Naive thymus-derived CD8-positive, alpha-beta T cell (primary cell): Measurements from ENCODE around the gene PKNOX2. TPM values are rescaled to one million over a fixed set of nuclear protein-coding genes. Genes with fewer than 3 reads are reported as not detected.

Experiments used
- ATAC-seq, 2 donors: fragments of 150-1000 bp; cut with Tn5 transposase in 1 of 2; sonication (Bioruptor Pico), chemical (Tn5 transposase) in 1 of 2; 1 replicate in 1 of 2; 2 replicates in 1 of 2; pipeline ENCODE4 v1.10.0; 2021; ENCODE audit warnings: mild to moderate bottlenecking in 2 of 2, moderate library complexity in 2 of 2
- POLR2A ChIA-PET: fragments of 350-600 bp; sonication (Branson Sonifier 250); formaldehyde crosslinking; loops from one replicate; lab custom pipeline; 2021; ENCODE audit warnings: antibody characterized with exemption; lab: Charles Lee
- DNase-seq, 10 donors: peaks; one replicate each; pipeline versions ENCODE4 v3.0.0 to v3.0.0-alpha.2; 2020 to 2022
- H3K27ac Mint-ChIP-seq, 10 donors: one replicate each; pipeline ENCODE4 v1.8.0; 2020 to 2022; ENCODE audit warnings: mild to moderate bottlenecking in 10 of 10, mixed read lengths in 10 of 10, moderate library complexity in 4 of 10, inconsistent platforms in 1 of 10
- H3K27me3 Mint-ChIP-seq, 5 donors: one replicate each; pipeline ENCODE4 v1.8.0; 2021 to 2022; ENCODE audit warnings: mixed read lengths in 5 of 5
- H3K36me3 Mint-ChIP-seq, 3 donors: one replicate each; pipeline ENCODE4 v1.8.0; 2020 to 2022; ENCODE audit warnings: mixed read lengths in 3 of 3, mild to moderate bottlenecking in 2 of 3, inconsistent platforms in 1 of 3
- H3K4me1 Mint-ChIP-seq, 4 donors: one replicate each; pipeline ENCODE4 v1.8.0; 2021 to 2022; ENCODE audit warnings: mixed read lengths in 4 of 4
- H3K4me3 Mint-ChIP-seq, 10 donors: one replicate each; pipeline ENCODE4 v1.8.0; 2020 to 2022; ENCODE audit warnings: mild to moderate bottlenecking in 10 of 10, mixed read lengths in 10 of 10, moderate library complexity in 6 of 10, inconsistent platforms in 1 of 10
- H3K9me3 Mint-ChIP-seq, 9 donors: one replicate each; pipeline ENCODE4 v1.8.0; 2020 to 2022; ENCODE audit warnings: mixed read lengths in 9 of 9, mild to moderate bottlenecking in 3 of 9, inconsistent platforms in 1 of 9, moderate library complexity in 1 of 9
- polyA plus RNA-seq, 3 donors: library from polyadenylated mRNA; unstranded; fragments of 300-500 nt; fragmentation: Illumina TruSeq; gene quantifications; one replicate each; pipeline ENCODE4 v1.2.3, GENCODE V29; 2021
- total RNA-seq, 8 experiments: library from RNA in 2 of 8; stranded (reverse) in 2 of 8; gene quantifications; one replicate each; pipeline ENCODE4 v1.2.3 and lab custom pipeline; 2021 to 2026

Gene PKNOX2
- total and polyA plus RNA-seq, 5 experiments from 2014 or later: not detected

GRCh38 chr11:125343086-125343717 is 178.7 kb downstream of the PKNOX2 start:
- Mint-ChIP-seq H3K9me3 (peaks cover 0 to 2% (median 0%) of the 10 kb centered on the region in 9 donors), H3K27me3 (peaks cover 10 to 48% (median 20%) of the 10 kb centered on the region in 5 donors), H3K4me1 (peaks cover 0 to 3% (median 2%) of the 10 kb centered on the region in 4 donors), H3K27ac (no peak overlapping the region), H3K36me3 (no peaks in the 10 kb centered on the region), H3K4me3 (no peak overlapping the region)
- POLR2A ChIA-PET: no interaction called here
- no peak for ATAC-seq
- DNase-seq: no peak

DNA sequence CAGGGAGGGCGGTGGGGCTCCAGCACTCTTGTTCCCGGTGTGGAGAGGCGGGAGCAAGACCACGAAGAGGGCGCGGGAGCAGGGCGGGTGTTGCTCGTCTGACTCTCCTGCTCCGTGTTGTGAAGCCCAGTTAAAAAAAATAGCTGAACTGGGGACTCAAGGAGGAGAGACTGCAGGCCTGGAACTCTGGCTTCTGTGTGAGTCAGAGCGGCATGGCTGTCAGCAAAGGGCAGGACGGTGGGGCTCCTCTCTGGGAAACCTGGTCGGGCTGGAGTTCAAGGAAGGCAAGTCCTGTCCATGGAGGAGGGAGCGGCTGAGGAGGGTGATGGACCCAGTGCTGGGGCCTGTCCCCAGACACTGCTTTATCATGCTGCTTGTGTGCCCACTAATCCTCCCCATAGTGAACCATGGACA is 179.2 kb downstream of the PKNOX2 start:
- Mint-ChIP-seq H3K9me3 (peaks cover 0 to 2% (median 0%) of the 10 kb centered on the region in 9 donors), H3K4me3 (no peak overlapping the region), H3K27me3 (peaks cover 10 to 45% (median 17%) of the 10 kb centered on the region in 5 donors), H3K27ac (no peak overlapping the region), H3K4me1 (peaks cover 0 to 4% (median 2%) of the 10 kb centered on the region in 4 donors), H3K36me3 (no peaks in the 10 kb centered on the region)
- no peak for DNase-seq
- no peak for ATAC-seq
- POLR2A ChIA-PET: no interaction called here

DNA sequence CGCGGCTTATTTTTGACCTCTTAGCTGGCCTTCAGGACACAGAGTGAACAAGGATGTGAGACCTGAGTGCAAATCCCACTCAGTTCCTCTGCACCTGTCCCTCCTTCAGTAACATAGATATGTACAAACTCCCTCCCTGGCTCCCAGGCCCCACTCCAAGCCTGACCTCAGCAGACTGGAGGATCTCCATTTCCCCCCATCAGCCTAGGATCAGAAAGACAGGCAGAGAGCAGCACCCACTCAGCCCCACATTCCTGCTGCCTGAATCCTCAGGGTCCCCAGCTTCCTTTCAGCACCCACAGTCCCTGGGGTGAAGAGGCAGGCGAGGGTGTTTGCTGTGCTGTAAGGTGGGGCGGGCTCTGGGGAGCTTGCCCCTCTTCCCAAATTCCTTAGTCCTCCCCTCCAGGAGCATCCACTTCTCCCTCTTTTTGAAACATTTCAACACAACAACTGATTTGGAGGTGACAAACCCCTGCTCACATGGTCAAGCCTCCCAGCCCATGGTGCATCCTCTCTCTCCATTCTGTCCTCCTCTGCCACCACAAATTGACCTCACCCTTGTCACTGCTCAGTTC is 180.4 kb downstream of the PKNOX2 start:
- Mint-ChIP-seq H3K27ac (peak overlapping the region in 1 of 10 donors; percentile 7), H3K9me3 (peaks cover 0 to 2% (median 0%) of the 10 kb centered on the region in 9 donors), H3K36me3 (no peaks in the 10 kb centered on the region), H3K4me3 (no peak overlapping the region), H3K4me1 (peaks cover 0 to 6% (median 2%) of the 10 kb centered on the region in 4 donors), H3K27me3 (peaks cover 10 to 43% (median 13%) of the 10 kb centered on the region in 5 donors)
- no peak for DNase-seq
- no peak for ATAC-seq
- POLR2A ChIA-PET: no interaction called here

DNA sequence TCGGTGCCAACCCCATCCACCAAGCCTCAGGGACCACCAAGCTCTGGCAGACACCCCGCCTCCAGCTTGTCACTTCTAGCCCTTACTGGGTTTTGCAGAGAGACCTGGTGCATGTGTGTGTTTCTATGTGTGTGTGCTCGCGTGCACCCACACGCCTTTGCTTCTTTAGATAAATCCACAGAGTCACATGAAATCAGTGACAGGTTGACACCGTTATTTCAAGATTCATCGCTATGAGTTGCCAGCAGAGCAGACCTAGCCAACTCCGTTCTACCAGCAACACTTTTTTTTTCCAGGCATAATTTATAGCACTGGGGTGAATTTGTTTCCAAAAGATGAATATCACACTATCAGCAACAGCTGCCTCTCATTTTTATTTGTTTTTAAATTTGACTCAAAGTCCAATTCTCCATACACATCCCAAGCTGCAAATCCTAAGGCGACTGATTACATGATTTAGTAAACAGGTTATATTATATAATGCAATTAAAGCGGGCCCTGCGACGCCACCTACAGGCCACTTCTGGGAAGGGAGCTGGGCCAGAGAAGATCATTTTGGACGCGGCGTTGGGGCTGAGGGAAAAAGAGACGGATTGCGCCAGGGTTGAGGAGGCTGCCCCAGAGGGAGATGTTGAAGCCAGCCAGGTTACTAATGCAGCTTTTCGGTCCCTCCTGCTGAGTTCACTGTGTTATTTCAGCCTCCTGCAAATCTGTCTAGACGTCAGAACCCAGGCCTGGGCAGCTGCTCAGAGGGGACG is 181.0 kb downstream of the PKNOX2 start:
- peaks cover 0 to 6% (median 2%) of the 10 kb centered on the region in 4 donors for H3K4me1 Mint-ChIP-seq
- H3K27me3 Mint-ChIP-seq: peaks cover 10 to 39% (median 13%) of the 10 kb centered on the region in 5 donors
- H3K4me3 Mint-ChIP-seq: no peak overlapping the region
- peak overlapping the region in 2 of 10 donors; percentile 43 to 48 for H3K27ac Mint-ChIP-seq
- H3K9me3 Mint-ChIP-seq: peaks cover 0 to 2% (median 0%) of the 10 kb centered on the region in 9 donors
- peak in 1 of 2 donors; percentile 39 for ATAC-seq
- POLR2A ChIA-PET: no interaction called here
- H3K36me3 Mint-ChIP-seq: no peaks in the 10 kb centered on the region
- peak in 6 of 10 donors; percentile 4 to 35 (median 23) for DNase-seq

DNA sequence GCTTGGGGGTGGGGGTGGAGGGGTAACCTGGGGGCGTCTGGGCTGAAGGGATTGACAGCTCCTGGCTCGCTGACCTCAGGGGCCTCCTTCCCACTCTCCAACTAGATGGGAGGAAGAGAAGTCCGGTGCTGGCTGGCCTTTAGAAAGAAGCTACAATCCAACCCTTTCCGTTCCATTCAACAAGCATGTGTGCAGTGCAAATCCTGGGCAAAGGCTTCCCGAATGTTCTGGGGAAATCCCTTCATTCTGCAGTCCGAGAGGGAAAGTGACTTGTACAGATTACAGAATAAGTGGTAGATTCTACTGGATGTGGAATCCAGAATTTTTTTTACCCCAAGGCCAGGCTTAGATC is 181.6 kb downstream of the PKNOX2 start:
- Mint-ChIP-seq H3K27ac (peak overlapping the region in 1 of 10 donors; percentile 43), H3K36me3 (no peaks in the 10 kb centered on the region), H3K4me1 (peaks cover 0 to 6% (median 2%) of the 10 kb centered on the region in 4 donors), H3K9me3 (peaks cover 0 to 2% (median 0%) of the 10 kb centered on the region in 9 donors), H3K27me3 (peaks cover 10 to 39% (median 13%) of the 10 kb centered on the region in 5 donors), H3K4me3 (no peak overlapping the region)
- ATAC-seq (no peak), DNase-seq (no peak)
- POLR2A ChIA-PET: no interaction called here

DNA sequence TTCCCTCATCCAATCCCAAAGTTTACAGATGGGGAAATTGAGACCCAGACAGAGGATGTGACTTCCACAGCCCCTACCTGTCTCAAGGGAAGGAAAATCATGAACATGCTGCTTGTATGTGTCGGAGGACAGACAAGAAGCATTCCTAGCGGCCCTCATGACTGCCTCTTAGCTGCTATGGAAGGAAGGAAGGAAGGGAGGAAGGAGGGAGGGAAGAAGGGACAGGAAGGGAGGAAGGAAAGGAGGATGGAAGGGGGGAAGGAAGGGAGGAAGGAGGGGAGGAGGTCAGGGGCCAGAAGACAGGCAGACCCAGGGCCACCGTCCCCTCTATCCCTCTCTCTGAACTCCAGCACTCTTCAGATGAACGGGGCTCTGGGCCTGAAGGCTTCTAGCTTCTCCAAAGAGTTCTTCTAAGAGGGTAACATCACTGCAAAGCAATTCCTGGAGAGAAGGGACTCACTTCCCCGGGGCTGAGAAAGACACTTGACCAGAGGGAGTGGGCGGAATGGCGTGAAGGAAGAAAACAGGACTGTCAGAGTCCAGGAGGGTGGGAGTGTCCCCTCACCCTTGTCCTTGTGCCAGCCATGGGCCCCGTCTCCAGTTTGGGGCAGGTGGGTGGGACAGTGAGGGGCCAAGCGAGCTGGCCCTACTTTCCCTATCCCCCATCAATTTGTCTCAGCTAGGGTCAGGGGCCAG is 182.2 kb downstream of the PKNOX2 start:
- peaks cover 0 to 2% (median 0%) of the 10 kb centered on the region in 9 donors for H3K9me3 Mint-ChIP-seq
- no peak for DNase-seq
- H3K27ac Mint-ChIP-seq: no peak overlapping the region
- peaks cover 0 to 6% (median 2%) of the 10 kb centered on the region in 4 donors for H3K4me1 Mint-ChIP-seq
- H3K27me3 Mint-ChIP-seq: peaks cover 9 to 42% (median 13%) of the 10 kb centered on the region in 5 donors
- no peaks in the 10 kb centered on the region for H3K36me3 Mint-ChIP-seq
- POLR2A ChIA-PET: no interaction called here
- no peak for ATAC-seq
- H3K4me3 Mint-ChIP-seq: no peak overlapping the region

- Mint-ChIP-seq H3K36me3 (no peaks in the 10 kb centered on the region), H3K9me3 (peaks cover 0 to 2% (median 0%) of the 10 kb centered on the region in 9 donors)
- POLR2A ChIA-PET: no interaction called here
These were observed 182.7 kb downstream of the PKNOX2 start for GRCh38 chr11:125347261-125347585.

GRCh38 chr11:125348141-125348651 is 183.6 kb downstream of the PKNOX2 start:
- no peak overlapping the region for H3K27ac Mint-ChIP-seq
- peak in 1 of 10 donors; percentile 52 for DNase-seq
- H3K4me1 Mint-ChIP-seq: peaks cover 0 to 6% (median 2%) of the 10 kb centered on the region in 4 donors
- no peak overlapping the region for H3K4me3 Mint-ChIP-seq
- peaks cover 0 to 2% (median 0%) of the 10 kb centered on the region in 9 donors for H3K9me3 Mint-ChIP-seq
- ATAC-seq: no peak
- peaks cover 9 to 49% (median 23%) of the 10 kb centered on the region in 5 donors for H3K27me3 Mint-ChIP-seq
- no peaks in the 10 kb centered on the region for H3K36me3 Mint-ChIP-seq
- POLR2A ChIA-PET: no interaction called here

More at GRCh38 chr11:125347261-125347585, 182.7 kb downstream of the PKNOX2 start:
- ATAC-seq (no peak), DNase-seq (no peak)
- Mint-ChIP-seq H3K4me3 (no peak overlapping the region), H3K27me3 (peaks cover 9 to 48% (median 17%) of the 10 kb centered on the region in 5 donors), H3K4me1 (peaks cover 0 to 6% (median 2%) of the 10 kb centered on the region in 4 donors), H3K27ac (no peak overlapping the region)

- H3K27me3 Mint-ChIP-seq: peaks cover 9 to 43% (median 19%) of the 10 kb centered on the region in 5 donors
- H3K4me1 Mint-ChIP-seq: peaks cover 0 to 6% (median 2%) of the 10 kb centered on the region in 4 donors
- POLR2A ChIA-PET: no interaction called here
- H3K27ac Mint-ChIP-seq: peak overlapping the region in 2 of 10 donors; percentile 44 to 68
- no peak for ATAC-seq
- H3K4me3 Mint-ChIP-seq: no peak overlapping the region
- peaks cover 0 to 2% (median 0%) of the 10 kb centered on the region in 9 donors for H3K9me3 Mint-ChIP-seq
- DNase-seq: peak in 8 of 10 donors; percentile 10 to 40 (median 32)
- H3K36me3 Mint-ChIP-seq: no peaks in the 10 kb centered on the region
These were observed 184.2 kb downstream of the PKNOX2 start for GRCh38 chr11:125348674-125349309.

GRCh38 chr11:125350206-125351032 is 185.9 kb downstream of the PKNOX2 start:
- DNase-seq (peak in 1 of 10 donors; percentile 44), ATAC-seq (no peak)
- Mint-ChIP-seq H3K27ac (no peak overlapping the region), H3K4me1 (peaks cover 0 to 6% (median 2%) of the 10 kb centered on the region in 4 donors), H3K9me3 (no peaks in the 10 kb centered on the region), H3K4me3 (no peak overlapping the region), H3K27me3 (peaks cover 6 to 28% (median 12%) of the 10 kb centered on the region in 5 donors), H3K36me3 (no peaks in the 10 kb centered on the region)
- POLR2A ChIA-PET: no interaction called here
